ENCODE results near the gene ZNF566. TPM values are rescaled to one million over a fixed set of nuclear protein-coding genes. Genes with fewer than 3 reads are reported as not detected.

ZNF566 gene
- polyA plus RNA-seq, 1 experiment, result 4.9 TPM

GRCh38 chr19:36421749-36422481, 67.4 kb downstream of the ZNF566 start:
- H3K4me3 ChIP-seq (ENCODE audit: low read depth, low read length), result peak overlapping the region; percentile 43
- no peak overlapping the region for H3K27ac ChIP-seq (ENCODE audit: low read depth, low read length)
- ChIA-PET POLR2A (no interaction called here), CTCF (no interaction called here)
- no peak for TF ChIP-seq CTCF (IDR thresholded peaks at IDR 0.05; ENCODE audit: low read depth, low read length)
- DNase-seq (ENCODE audit: low read depth, low spot score), result no peak
- H3K27me3 ChIP-seq (ENCODE audit: control insufficient read depth, insufficient read depth, low read length), result no peaks in the 10 kb centered on the region
- peaks cover 27% of the 10 kb centered on the region for H3K9me3 ChIP-seq (ENCODE audit: control insufficient read depth, insufficient read depth, low read length)

- Histone ChIP-seq H3K4me3 (ENCODE audit: low read depth, low read length) (peak overlapping the region; percentile 43), H3K27ac (ENCODE audit: low read depth, low read length) (no peak overlapping the region), H3K9me3 (ENCODE audit: control insufficient read depth, insufficient read depth, low read length) (peaks cover 34% of the 10 kb centered on the region), H3K27me3 (ENCODE audit: control insufficient read depth, insufficient read depth, low read length) (no peaks in the 10 kb centered on the region)
- no peak for TF ChIP-seq CTCF (IDR thresholded peaks at IDR 0.05; ENCODE audit: low read depth, low read length)
- ChIA-PET CTCF (no interaction called here), POLR2A (interaction anchor here (0.7 kb wide), 1 partner anchor 107 kb away, joined by 3 read pairs; the partner anchor contains the start of gene ZNF260)
- DNase-seq (ENCODE audit: low read depth, low spot score), result no peak
These were observed 68.2 kb downstream of the ZNF566 start for GRCh38 chr19:36420961-36421748.

- ChIA-PET CTCF (interaction anchor here (0.8 kb wide), 1 partner anchor 40 kb away, joined by 5 read pairs; the partner anchor contains the start of gene ZFP14), POLR2A (interaction anchor here (1.2 to 1.4 kb wide), 2 partner anchors 71 to 110 kb away, joined by 4 to 6 read pairs; partner anchors contain the start of gene ZNF566)
- Histone ChIP-seq H3K4me3 (ENCODE audit: low read depth, low read length) (peak within 1 kb of the TSS; percentile 70), H3K27ac (ENCODE audit: low read depth, low read length) (peak within 1 kb of the TSS; percentile 90), H3K27me3 (ENCODE audit: control insufficient read depth, insufficient read depth, low read length) (no peaks in the 10 kb centered on the region), H3K9me3 (ENCODE audit: control insufficient read depth, insufficient read depth, low read length) (peaks cover 52% of the 10 kb centered on the region)
- peak; percentile 27 for DNase-seq (ENCODE audit: low read depth, low spot score)
- no peak for TF ChIP-seq CTCF (IDR thresholded peaks at IDR 0.05; ENCODE audit: low read depth, low read length)
These were observed 70.9 kb downstream of the ZNF566 start, which contains the start of gene ZFP82 for GRCh38 chr19:36418287-36419001. Gene ZFP82, minus strand, starts transcription at chr19:36418644. Its CDS starts 8,855 bp downstream, at chr19:36409789.

GRCh38 chr19:36417752-36418286, 71.5 kb downstream of the ZNF566 start:
- POLR2A ChIA-PET, result interaction anchor here (1.4 kb wide), 1 partner anchor 72 kb away, joined by 6 read pairs; the partner anchor contains the start of gene ZNF566

More at GRCh38 chr19:36417752-36418286, 71.5 kb downstream of the ZNF566 start:
- no peak for DNase-seq (ENCODE audit: low read depth, low spot score)
- CTCF ChIA-PET, result no interaction called here
- no peaks in the 10 kb centered on the region for H3K27me3 ChIP-seq (ENCODE audit: control insufficient read depth, insufficient read depth, low read length)
- peak overlapping the region; percentile 70 for H3K4me3 ChIP-seq (ENCODE audit: low read depth, low read length)
- TF ChIP-seq CTCF (IDR thresholded peaks at IDR 0.05; ENCODE audit: low read depth, low read length), result no peak
- peak overlapping the region; percentile 90 for H3K27ac ChIP-seq (ENCODE audit: low read depth, low read length)
- peaks cover 56% of the 10 kb centered on the region for H3K9me3 ChIP-seq (ENCODE audit: control insufficient read depth, insufficient read depth, low read length)
